ENCODE results near the gene PRICKLE1. TPM values are rescaled to one million over a fixed set of nuclear protein-coding genes. Genes with fewer than 3 reads are reported as not detected.

PRICKLE1 gene
- total and polyA plus RNA-seq, 2 of the 4 experiments (the other 2 are of a cell fraction), result 21.3 to 21.7 TPM

GRCh38 chr12:42445891-42446290, 143.7 kb downstream of the PRICKLE1 start:
- dilution Hi-C loops (cut with HindIII; ENCODE audit: low sequenced_read_pairs, unreplicated experiment), result no loop called here
- Histone ChIP-seq H2AK9ac (replicated peaks; ENCODE audit: low read depth, low read length, poor library complexity) (no peak overlapping the region), H3K4me3 (ENCODE audit: insufficient read depth, low read depth, low read length) (no peak overlapping the region), H4K8ac (ENCODE audit: low read depth in 2 of 2, low read length in 2 of 2) (no peak overlapping the region), H2BK120ac (ENCODE audit: low read depth, low read length) (no peak overlapping the region), H3K14ac (replicated peaks; ENCODE audit: low read depth, low read length) (no peak overlapping the region), H3K9ac (ENCODE audit: low read depth, low read length) (no peak overlapping the region), H4K91ac (ENCODE audit: insufficient read depth, low read depth, low read length) (no peak overlapping the region), H3K4ac (ENCODE audit: low read depth, low read length) (no peak overlapping the region), H3K23ac (ENCODE audit: low read depth, low read length) (no peak overlapping the region), H3K56ac (ENCODE audit: extremely low read depth, insufficient read depth, low read length) (no peak overlapping the region), H3K27me3 (ENCODE audit: control insufficient read depth, insufficient read depth, low read length) (no peaks in the 10 kb centered on the region), H3K9me3 (ENCODE audit: control insufficient read depth, insufficient read depth, low read length) (0 out of 2 replicates have a peak, but pooled peaks cover 2% of the 10 kb centered on the region), H4K20me1 (ENCODE audit: insufficient read depth, low read length) (no peaks in the 10 kb centered on the region), H4K5ac (ENCODE audit: low read depth, low read length) (no peak overlapping the region), H2AK5ac (ENCODE audit: low read depth, low read length) (no peak overlapping the region), H3K9me1 (ENCODE audit: insufficient read depth, low read length) (no peaks in the 10 kb centered on the region), H2BK20ac (ENCODE audit: low read depth, low read length) (no peak overlapping the region), H3K36me3 (ENCODE audit: control insufficient read depth, insufficient read depth, low read length) (peaks cover 21% of the 10 kb centered on the region), H3K27ac (ENCODE audit: insufficient read depth, low read length) (no peak overlapping the region), H3K79me1 (ENCODE audit: low read depth in 1 of 2, low read length in 2 of 2) (no peaks in the 10 kb centered on the region; a peak in 2 of 4 replicates), H3K4me1 (ENCODE audit: control insufficient read depth, insufficient read depth, low read length) (no peaks in the 10 kb centered on the region; the same call in 1 of the 2 replicates), H3K18ac (ENCODE audit: low read depth, low read length) (no peak overlapping the region), H3K4me2 (ENCODE audit: low read depth, low read length) (no peak overlapping the region), H2AFZ (replicated peaks; ENCODE audit: low read length, poor library complexity) (no peak overlapping the region), H2BK15ac (ENCODE audit: low read depth, low read length) (no peak overlapping the region), H2BK5ac (ENCODE audit: low read depth, low read length, poor library complexity, severe bottlenecking) (no peak overlapping the region)
- in situ Hi-C loops (cut with MboI; ENCODE audit: low sequenced_read_pairs), result no loop called here
- intact Hi-C loops (cut with micrococcal nuclease), result no loop called here
- no peak for TF ChIP-seq NFE2L2 (IDR thresholded peaks at IDR 0.05; ENCODE audit: low read depth, low read length)
- no peak for TF ChIP-seq MAZ (IDR thresholded peaks at IDR 0.05; ENCODE audit: borderline replicate concordance, low read depth, low read length)
- TF ChIP-seq SMC3 (IDR thresholded peaks at IDR 0.05; ENCODE audit: low read depth, low read length), result no peak
- TF ChIP-seq MAFK (IDR thresholded peaks at IDR 0.05; ENCODE audit: low read depth, low read length), result no peak
- TF ChIP-seq POLR2A (IDR thresholded peaks at IDR 0.05; ENCODE audit: low read depth, low read length), result no peak
- no peak for TF ChIP-seq ELK1 (IDR thresholded peaks at IDR 0.05; ENCODE audit: borderline replicate concordance, low read depth, low read length)
- TF ChIP-seq USF2 (IDR thresholded peaks at IDR 0.05; ENCODE audit: low read depth, low read length), result no peak
- no peak for TF ChIP-seq CTCF (conservative IDR thresholded peaks at IDR 0.05; ENCODE audit: low read depth, low read length)
- no peak for TF ChIP-seq RAD21 (IDR thresholded peaks at IDR 0.05; ENCODE audit: low read length)
- TF ChIP-seq BHLHE40 (IDR thresholded peaks at IDR 0.05; ENCODE audit: low read depth, low read length), result no peak
- TF ChIP-seq FOS (IDR thresholded peaks at IDR 0.05; ENCODE audit: low read depth, low read length), result no peak
- no peak for TF ChIP-seq MXI1 (IDR thresholded peaks at IDR 0.05; ENCODE audit: borderline replicate concordance, low read depth, low read length)
- TF ChIP-seq CEBPB (IDR thresholded peaks at IDR 0.05; ENCODE audit: low read depth, low read length), result no peak
- TF ChIP-seq RFX5 (IDR thresholded peaks at IDR 0.05; ENCODE audit: low read depth, low read length), result no peak
- TF ChIP-seq CHD1 (IDR thresholded peaks at IDR 0.05; ENCODE audit: low read depth, low read length), result no peak
- no peak for TF ChIP-seq RCOR1 (IDR thresholded peaks at IDR 0.05; ENCODE audit: insufficient replicate concordance, low read length)
- 100% methylated on average over 1 of the region's 16 CpGs; no CpG with 5 or more reads in 1 of the 2 experiments for WGBS, 2 experiments (ENCODE audit: extremely low coverage in 2 of 2, insufficient read length in 1 of 2)
- POLR2A ChIA-PET (ENCODE audit: unreplicated experiment), result no interaction called here
- CTCF ChIA-PET, result no interaction called here
- no peak for ATAC-seq (ENCODE audit: low read depth)
- BruUV-seq (replicated peaks), result no TSS peak
- no peak for DNase-seq
